ENCODE measurements around the gene PTPN22. TPM values are rescaled to one million over a fixed set of nuclear protein-coding genes. Genes with fewer than 3 reads are reported as not detected.

PTPN22 gene
- total RNA-seq, 1 experiment from 2014 or later, result not detected

- ChIA-PET POLR2A (no interaction called here), CTCF (no interaction called here)
- H3K27me3 Mint-ChIP-seq (ENCODE audit: low read depth), result no peaks in the 10 kb centered on the region
- no peak for DNase-seq (ENCODE audit: low spot score)
- H3K27ac Mint-ChIP-seq, result no peak overlapping the region
- TF ChIP-seq, protein P1, sequence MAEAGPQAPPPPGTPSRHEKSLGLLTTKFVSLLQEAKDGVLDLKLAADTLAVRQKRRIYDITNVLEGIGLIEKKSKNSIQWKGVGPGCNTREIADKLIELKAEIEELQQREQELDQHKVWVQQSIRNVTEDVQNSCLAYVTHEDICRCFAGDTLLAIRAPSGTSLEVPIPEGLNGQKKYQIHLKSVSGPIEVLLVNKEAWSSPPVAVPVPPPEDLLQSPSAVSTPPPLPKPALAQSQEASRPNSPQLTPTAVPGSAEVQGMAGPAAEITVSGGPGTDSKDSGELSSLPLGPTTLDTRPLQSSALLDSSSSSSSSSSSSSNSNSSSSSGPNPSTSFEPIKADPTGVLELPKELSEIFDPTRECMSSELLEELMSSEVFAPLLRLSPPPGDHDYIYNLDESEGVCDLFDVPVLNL (CRISPR knock-in tag; IDR thresholded peaks at IDR 0.05; ENCODE audit: borderline replicate concordance, low read depth), result no peak
- no peak for TF ChIP-seq NR3C1 (CRISPR knock-in tag; conservative IDR thresholded peaks at IDR 0.05; ENCODE audit: low read depth)
- no peaks in the 10 kb centered on the region for H3K9me3 Mint-ChIP-seq
- peaks cover 2% of the 10 kb centered on the region; the same call in 1 of the 2 replicates for H3K36me3 Mint-ChIP-seq
- no peak overlapping the region for H3K4me3 Mint-ChIP-seq
- H3K4me1 Mint-ChIP-seq, result peaks cover 28% of the 10 kb centered on the region
- no peak for ATAC-seq
Measured at GRCh38 chr1:113787663-113788062, 83.8 kb downstream of the PTPN22 start.

GRCh38 chr1:113786069-113786468 is 85.4 kb downstream of the PTPN22 start:
- no peak for ATAC-seq
- Mint-ChIP-seq H3K27me3 (ENCODE audit: low read depth) (no peaks in the 10 kb centered on the region), H3K9me3 (no peaks in the 10 kb centered on the region), H3K4me1 (peaks cover 26% of the 10 kb centered on the region), H3K4me3 (no peak overlapping the region), H3K36me3 (peaks cover 2% of the 10 kb centered on the region; the same call in 1 of the 2 replicates), H3K27ac (peak overlapping the region; percentile 20; the same call in 1 of the 2 replicates)
- ChIA-PET POLR2A (no interaction called here), CTCF (no interaction called here)
- no peak for DNase-seq (ENCODE audit: low spot score)
- TF ChIP-seq ZSCAN18 (CRISPR knock-in tag; IDR thresholded peaks at IDR 0.05) (no peak), SOX15 (CRISPR knock-in tag; IDR thresholded peaks at IDR 0.05) (no peak), TCF7 (CRISPR knock-in tag; IDR thresholded peaks at IDR 0.05; ENCODE audit: low read depth) (no peak), ATF3 (CRISPR knock-in tag; conservative IDR thresholded peaks at IDR 0.05) (no peak), AR (CRISPR knock-in tag; IDR thresholded peaks at IDR 0.05) (no peak)

DNA sequence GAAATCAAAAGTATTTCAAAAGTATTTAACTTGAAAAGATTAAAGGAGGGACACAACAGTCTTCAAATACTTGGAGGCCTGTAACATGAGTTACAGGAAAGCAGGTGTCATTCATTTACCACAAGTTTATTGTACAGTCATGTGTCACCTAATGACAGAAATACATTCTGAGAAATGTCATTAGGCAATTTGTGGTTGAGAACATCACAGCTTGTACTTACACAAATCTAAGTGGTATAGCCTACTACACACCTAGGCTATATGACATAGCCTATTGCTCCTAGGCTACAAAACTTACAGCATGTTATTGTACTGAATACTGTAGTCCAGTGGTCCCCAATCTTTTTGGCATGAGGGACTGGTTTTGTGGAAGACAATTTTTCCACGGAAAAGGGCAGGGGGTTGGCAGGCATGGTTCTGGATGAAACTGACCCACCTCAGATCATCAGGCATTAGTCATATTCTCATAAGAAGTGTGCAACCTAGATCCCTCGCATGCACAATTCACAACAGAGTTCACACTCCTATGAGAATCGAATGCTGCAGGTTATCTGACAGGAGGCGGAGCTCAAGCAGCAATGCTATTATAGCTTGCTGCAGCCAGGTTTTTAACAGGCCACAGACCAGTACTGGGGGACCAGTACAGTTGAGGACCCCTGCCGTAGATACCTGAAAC is 87.3 kb downstream of the PTPN22 start:
- no peak overlapping the region for H3K4me3 Mint-ChIP-seq
- H3K27me3 Mint-ChIP-seq (ENCODE audit: low read depth), result no peaks in the 10 kb centered on the region
- H3K4me1 Mint-ChIP-seq, result peaks cover 23% of the 10 kb centered on the region
- H3K27ac Mint-ChIP-seq, result no peak overlapping the region
- H3K36me3 Mint-ChIP-seq, result peaks cover 2% of the 10 kb centered on the region; the same call in 1 of the 2 replicates
- no peak for ATAC-seq
- H3K9me3 Mint-ChIP-seq, result no peaks in the 10 kb centered on the region
- CTCF ChIA-PET, result no interaction called here
- no peak for TF ChIP-seq IRF2 (CRISPR knock-in tag; IDR thresholded peaks at IDR 0.05; ENCODE audit: borderline replicate concordance, low read depth)
- no peak for TF ChIP-seq KAT7 (CRISPR knock-in tag; IDR thresholded peaks at IDR 0.05; ENCODE audit: borderline replicate concordance)
- TF ChIP-seq OVOL2 (CRISPR knock-in tag; IDR thresholded peaks at IDR 0.05; ENCODE audit: borderline replicate concordance), result no peak
- TF ChIP-seq NFE2L1 (CRISPR knock-in tag; IDR thresholded peaks at IDR 0.05), result no peak
- no peak for TF ChIP-seq E2F5 (CRISPR knock-in tag; IDR thresholded peaks at IDR 0.05)
- TF ChIP-seq RORB (CRISPR knock-in tag; IDR thresholded peaks at IDR 0.05), result no peak
- DNase-seq (ENCODE audit: low spot score), result no peak
- POLR2A ChIA-PET, result no interaction called here

Data from WTC11 (cell line).